Activated CD4-positive, alpha-beta T cell treated with anti-CD3 and anti-CD28 coated beads, Interleukin-2, amount 50 U/mL, for 16 hours (primary cell): Measurements from ENCODE around the gene DCUN1D3.

Experiments used
- DNase-seq: peaks from one replicate; pipeline ENCODE4 v3.0.0-alpha.2; 2020

Gene DCUN1D3

DNA sequence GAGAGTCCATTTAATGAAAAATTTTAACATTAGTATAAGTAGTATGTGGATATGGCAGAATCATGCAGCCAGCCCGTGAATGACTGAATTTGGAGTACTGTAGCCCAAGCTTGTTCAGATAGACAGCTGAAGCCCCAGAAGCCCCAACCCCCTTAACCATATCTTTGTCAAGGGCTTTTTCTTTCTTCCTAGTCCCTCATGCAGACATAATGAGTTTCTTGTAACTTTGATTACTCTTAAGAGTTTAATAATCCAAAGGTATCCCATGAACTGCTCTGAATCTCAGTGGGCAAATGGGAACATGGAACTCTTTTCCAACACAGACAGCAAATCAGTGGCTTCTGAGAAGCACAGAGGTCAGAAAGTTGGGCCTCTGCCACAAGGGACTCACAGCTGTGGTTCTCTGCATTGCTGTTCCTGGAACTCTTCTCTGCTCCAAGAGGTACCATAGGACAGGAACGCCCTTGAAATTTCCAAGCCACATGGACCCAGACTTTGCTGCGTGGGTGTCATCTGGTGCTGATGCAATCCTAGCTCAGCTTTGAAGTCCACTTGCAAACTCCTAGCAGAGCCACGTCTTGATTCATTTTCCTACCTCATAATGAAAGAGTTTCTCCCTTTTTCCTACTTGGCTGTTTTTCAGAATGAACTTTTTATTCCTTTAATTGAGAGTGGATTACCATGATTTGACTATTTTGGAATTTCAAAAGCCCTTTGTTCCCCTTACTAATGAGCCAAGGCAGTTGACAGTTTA, 18.5 kb upstream of the DCUN1D3 start:
- no peak for DNase-seq

DNA sequence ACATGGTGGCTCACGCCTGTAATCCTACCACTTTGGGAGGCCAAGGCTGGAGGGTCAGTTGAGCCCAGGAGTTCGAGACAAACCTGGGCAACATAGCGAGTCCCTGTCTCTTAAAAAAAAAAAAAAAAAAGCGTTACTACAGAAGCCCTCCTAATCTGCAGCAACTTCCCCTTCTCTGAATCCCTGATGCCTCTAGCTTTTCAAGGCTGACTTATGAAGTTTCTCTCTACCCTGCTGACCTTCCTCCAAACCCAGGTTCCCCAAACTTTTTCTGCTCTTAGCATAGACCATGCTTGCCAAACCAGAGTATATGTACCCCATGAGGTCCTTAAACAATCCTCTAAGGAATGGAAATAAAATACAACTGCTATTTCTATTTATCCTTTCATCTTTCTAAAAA, 16.8 kb upstream of the DCUN1D3 start:
- DNase-seq = no peak

DNA sequence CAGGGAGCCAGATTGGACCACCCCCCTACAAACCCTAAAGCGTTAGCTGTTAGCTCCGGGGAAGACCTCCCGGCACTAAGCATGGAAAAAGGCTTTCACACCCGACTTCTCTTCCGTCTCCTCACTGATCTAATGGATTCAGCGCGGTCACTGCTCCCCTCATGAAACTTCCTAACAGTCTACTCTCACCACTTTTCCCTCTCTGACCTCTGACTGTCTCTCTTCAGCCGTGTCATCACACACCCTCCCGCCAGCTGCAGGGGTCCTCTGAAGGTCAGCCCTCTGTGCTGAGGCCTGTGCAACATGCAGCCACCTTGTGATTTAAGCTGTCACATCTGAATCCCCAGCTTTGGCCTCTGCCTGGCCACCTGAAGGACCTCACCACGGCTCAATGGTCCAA, 16.1 kb upstream of the DCUN1D3 start:
- DNase-seq = no peak

DNA sequence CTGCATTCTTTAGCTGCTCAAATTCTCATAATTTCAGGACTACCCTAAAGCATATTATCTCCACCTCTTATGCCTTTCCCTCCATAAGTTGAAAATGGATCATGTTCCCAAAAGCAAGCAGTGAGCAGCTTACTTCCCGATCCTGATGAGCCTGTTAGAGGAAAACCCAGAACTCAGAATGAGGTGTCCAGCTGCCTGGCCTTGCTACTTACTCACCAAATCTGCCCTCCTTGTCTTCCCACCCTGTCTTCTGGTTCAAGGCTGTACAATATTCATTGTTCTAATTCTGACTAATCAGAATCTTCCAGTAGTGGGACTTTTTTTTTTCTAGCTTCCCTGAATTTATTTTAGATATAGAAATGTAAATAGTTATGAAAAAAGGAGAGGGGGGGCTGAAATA, 11.2 kb upstream of the DCUN1D3 start:
- no peak for DNase-seq

DNA sequence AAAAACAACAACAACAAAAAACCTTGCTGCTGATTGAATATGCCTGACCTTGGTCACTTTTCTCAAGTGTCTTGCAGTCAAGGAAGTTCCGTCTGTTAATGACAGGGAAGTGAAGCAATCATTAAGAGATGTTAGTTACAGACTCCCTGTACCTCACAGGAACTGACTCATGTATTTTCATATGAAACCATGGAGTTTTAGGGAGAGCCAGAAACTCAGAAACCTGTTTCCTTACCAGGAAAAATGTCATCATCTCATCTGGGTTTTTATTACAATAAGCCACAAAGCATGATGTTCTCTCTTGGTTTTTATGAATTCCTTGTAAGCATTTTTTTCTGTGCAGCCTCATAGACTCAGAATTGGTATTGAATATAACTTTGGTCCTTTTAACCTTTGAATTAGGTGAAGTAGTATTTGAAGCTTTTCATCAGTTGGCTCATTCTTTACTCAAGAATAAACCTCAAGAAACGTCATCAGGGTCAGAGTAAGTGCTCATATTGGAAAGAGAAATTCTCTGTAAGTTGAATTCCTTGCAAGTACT, 10.7 kb upstream of the DCUN1D3 start:
- DNase-seq = peak; percentile 71

DNA sequence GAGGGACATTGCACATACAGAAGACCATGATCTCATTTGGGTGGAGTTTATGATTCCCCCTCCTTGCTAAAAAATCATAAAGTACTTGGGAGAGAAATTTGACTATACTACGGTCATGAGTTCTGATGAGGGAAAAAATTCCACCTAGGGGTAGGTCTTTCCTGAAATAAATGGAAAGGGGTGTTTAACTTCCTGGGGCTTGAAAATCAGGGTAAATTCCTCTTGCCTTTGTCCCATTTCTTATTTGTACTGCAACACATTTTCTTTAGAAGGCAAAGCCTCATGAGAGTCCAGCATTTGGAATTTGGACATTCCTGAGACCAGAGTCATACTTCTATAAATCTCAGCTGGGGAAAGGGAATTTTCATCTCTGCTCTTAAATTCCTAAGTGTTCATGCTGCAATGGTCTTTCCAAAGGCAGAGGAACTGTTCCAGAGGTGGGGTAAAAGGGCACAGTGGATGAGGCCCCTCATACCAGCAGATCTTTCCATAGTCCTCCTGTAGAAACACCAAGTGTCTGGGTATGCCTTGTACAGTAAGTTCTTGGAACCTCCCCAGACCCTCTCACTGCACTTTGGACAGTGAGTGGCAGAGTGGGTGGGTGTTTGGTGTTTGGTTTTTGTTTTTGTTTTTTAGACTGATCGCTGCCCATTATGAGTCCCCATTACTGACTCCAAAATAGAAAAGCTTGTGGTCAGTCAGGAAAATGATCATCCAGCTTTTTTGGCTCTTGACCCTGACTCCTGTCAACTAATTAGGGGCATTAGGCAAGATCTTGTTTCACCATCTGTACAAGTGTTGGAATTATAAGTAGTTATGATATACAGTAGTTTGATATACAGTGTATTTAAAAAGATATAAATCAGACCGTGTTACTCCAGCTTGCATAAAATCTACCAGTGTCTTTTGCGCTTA, 6.4 kb upstream of the DCUN1D3 start:
- DNase-seq = no peak

DNA sequence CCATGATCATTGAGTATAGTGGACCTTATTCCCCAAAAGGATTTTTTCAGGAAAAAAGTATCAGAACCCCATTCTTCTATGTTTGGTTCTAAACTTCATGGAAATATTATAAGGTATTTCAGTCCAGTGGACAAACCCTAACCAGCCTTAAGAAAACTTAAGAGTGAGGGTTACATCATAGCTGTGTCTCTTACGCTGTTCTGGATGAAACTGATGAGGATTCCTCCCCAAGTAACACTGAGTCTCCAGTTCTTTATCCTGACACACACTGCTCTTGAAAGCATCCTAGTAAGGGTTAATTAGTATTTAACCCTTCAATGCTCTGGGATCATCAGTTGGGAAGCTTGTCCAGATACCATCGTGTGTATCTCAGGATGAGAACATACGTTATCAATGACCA, 5.4 kb upstream of the DCUN1D3 start:
- no peak for DNase-seq

DNA sequence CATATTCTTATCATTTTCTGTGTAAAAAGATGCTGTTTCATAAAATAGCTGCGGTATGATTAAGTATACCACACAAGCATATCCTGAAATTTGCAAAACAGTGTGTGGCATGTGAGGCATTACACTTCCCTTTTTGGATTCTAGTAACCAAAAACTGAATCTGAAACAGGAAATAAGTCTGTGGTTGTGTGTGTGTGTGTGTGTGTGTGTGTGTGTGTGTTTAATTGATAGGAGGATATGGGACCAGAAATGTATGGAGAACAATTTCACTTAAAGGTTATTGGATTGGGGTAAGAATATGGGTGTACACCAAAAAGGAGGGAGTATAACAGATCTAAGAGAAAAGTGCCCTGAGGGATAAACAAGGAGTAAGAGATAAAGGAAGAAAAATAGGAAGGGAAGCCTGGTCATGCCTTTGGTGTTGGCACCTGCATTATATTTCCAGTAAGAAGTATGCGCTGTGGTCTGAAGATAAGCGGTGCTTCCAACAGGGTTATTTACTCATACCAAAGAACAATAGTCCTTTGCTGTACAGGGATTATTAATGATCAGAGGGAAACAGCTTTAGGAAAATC, 4.4 kb upstream of the DCUN1D3 start:
- peak; percentile 69 for DNase-seq

DNA sequence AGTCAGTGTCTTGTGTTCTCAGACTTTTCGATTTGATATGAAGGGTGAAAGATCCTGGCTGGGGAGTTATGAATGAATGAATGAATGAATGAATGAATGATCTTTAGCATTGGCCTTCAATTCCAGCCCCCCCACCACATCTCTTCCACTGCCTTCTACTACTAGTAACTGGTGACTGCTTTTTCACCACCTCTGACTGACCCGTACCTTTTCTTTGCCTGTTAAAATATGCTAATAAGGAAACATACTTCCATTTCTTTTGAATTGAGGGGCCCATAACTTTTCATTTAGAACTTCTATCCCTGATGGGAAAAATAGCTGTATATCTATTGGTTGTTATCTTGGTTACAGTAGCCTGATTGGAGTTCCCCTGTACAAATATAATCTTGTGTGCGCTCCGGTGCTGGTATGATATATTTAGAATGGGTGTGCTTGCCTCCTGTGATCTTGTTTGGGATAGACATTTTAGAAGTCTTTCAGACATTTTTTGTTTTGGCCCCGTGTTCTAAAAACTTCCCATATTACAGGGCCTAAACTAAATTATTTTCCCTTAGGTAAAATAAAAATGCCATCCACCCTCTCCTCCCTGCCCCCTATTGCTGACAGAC, 3.8 kb upstream of the DCUN1D3 start:
- DNase-seq = no peak

DNA sequence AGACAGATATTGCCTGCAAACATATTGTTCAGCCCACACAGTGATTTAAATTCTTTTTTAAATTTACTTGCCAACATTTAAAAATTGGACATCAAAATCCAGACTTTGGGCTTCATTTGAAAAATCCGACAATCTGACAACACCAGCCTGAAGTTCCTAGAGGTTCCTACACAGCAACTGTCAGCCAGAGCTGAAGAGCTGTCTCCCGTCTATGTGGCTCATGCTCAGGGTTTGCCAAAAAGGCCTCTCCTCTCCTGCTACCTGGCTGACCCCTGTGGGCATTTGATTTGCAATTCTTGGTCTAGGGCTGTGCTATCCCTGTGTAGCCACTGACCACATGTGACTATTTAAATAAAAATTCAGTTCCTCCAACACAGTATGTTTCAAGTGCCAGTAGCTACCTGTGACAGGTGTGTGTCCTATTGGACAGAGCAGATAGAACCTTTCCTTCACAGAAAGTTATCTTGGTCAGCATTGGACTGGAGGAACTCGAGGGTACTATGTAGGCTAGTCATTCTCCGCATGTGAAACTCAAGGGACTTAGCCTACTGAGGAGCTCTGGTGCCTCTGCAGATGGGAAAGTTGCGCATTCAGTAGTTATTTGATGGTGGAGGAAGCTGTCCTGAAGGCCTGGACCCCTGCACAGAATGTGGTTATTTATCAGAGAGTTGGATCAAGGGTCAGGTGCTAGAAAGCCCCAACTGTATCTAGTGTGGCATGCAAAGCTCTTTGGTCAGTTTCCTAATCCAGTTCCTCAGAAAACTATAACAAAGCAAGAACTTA, 3.1 kb upstream of the DCUN1D3 start:
- DNase-seq = no peak

DNA sequence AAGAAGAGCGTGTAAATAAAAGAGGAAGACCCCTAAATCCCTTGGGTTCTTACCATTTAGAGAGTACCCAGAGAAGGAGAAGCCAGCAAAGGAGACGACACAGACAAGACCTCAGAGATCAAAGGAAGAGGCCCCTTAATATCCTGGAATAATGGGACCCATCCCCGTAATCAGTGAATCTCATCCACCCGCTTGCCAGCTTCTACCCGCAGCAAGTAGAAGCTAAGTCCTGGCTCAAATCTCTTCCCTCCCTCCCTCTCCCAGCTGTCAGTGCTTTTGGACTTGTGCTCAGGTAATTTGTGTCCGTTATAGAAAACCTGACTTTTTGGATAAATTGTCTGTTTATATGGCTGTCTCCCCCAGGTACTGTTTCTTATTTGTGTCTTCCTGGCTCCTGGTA, 2.3 kb upstream of the DCUN1D3 start:
- no peak for DNase-seq

DNA sequence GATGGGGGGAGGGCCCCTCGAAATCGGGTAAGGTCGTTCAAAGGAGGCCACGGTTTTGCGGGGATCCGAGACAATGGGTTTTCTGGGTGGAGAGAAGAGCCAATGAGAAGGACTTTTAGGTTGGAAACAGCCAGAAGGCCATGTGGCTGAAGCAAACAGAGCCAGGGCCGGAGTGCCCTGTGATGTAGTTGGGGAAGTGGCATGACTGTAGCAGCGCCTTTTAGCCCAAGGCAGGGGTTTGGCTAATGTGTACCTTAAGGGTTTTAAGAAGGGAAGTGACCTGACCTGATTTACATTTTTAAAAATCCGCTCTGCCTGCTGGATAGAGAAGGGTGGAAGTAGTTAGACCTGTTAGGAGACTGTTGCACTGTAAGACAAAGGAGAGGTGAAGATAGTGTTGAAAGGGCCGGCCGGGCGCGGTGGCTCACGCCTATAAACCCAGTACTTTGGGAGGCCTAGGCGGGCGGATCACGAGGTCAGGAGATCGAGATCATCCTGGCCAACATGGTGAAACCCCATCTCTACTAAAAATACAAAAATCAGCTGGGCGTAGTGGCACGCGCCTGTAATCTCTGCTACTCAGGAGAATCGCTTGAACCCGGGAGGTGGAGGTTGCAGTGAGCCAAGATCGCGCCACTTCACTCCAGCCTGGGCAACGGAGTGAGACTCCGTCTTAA, 1.4 kb upstream of the DCUN1D3 start:
- peak; percentile 34 for DNase-seq

DNA sequence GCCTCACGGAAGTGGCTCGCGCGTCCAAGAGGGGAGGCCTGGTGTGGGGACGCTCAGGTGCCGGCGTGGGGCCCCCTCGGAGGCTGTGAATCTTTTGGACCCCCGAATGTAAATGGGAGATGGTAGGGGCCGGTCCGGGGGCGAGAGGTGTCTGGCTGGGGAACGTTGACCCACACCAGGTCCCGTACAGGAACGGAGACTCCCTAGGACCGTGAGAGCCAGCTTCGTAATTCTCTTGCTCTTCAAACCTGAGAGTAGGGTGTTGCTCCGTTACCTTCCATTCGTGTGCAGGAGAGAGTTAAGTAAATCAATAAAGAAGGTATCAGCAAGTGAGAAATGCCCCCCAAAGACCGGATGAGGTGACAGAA, 894 bp upstream of the DCUN1D3 start:
- no peak for DNase-seq

DNA sequence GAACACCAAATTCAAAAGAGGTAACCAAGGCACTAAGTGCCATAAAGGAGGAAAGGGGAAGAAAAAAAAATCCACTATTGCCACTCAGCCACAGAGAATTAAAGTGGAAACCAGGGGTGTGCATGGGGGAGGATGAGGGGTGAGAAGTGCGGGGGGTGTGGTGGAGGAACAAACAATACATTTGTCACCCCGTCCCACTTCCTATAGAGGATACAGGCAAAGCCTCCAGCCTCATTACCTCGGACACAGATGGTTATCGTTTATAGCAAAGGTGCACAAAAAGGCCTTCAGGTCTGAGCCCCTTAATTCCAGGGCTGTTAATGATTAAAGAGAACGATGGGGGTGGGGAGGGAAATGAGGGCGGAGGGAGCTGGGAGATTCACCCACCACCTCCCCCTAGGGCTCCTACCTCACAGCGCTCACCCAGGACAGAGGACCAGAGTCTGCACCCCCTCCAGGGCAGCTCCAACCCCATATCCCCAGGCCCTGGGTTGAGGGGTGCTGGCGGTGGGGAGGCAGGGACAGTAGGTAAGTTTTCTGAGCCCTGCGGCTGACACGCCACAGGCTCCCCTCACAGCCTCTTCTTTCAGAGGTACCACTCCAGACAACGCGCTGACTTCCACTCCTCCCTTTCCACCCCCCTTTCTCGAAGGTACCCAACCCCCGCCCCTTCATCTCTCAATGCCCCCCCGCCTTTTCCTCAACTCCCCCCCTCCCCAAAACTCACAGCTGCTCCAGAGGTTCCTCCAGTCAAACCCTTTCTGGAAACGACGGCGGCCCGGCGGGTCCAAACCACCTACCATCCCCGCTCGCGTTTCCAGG, 470 bp downstream of the DCUN1D3 start:
- DNase-seq = no peak

DNA sequence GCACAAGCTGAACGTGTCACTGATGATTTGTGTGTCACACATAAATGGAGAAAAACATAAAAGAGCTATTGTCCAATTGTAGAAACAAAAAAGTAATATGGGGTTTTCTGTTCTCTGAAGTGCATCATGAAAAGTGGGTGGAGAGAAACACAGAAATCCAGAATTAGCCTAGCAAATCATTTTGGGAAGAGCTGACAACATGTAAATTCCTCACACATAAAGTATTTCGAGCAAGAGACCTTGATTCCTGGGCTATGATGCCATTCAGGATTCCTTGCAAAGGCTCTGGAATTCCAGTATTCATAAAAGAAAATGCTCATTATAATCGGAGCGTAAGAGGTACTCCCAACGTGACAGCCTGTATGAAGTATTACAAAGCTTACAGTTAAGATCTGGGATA, 1.1 kb downstream of the DCUN1D3 start:
- no peak for DNase-seq

DNA sequence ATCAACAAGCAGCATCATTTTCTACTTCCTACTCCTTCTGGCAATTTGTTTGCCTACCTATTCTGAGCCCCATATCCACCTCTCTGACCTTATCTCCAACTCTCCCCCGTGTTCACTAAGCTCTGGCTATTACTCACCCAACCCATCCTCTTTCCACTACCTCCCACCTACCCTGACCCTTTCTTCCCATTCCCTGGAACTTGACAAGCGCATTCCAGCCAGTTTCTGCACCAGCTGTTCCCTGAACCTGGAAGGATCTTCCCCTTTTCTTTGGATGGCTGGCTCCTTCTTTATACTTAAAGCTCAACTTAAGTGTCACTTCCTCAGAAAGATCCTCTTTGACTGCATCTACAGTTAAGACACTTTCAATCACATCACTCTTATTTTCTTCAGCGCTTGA, 2.2 kb downstream of the DCUN1D3 start:
- no peak for DNase-seq

DNA sequence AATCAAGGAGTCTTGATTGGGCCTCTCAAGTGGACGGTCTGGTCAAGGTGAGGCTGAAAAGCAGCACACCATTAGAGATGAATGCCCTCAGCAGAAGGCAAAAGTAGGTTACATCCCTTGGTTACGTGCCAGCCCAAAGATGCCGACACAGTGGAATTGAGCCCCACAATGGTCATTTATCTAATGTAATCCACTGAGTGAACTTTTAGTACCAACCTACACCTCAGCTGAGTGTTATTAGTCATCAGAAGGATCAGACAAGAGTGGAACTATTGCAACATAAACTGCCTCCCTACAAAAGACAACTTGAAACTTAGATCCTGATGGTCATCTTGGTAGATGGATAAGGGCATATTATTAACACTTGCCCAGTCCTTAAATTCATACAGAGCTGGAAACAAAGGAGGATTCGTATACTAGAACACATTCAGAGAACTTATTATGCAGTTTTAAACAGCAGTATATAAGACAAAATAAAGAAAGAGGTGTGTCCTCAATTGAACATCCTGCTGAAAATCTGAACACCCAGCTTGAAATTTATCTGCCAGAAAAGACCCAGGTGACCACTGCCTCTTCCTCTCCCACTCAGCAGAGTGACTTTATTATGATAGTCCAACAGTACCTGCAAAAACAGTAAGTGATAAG, 2.8 kb downstream of the DCUN1D3 start:
- DNase-seq = no peak

DNA sequence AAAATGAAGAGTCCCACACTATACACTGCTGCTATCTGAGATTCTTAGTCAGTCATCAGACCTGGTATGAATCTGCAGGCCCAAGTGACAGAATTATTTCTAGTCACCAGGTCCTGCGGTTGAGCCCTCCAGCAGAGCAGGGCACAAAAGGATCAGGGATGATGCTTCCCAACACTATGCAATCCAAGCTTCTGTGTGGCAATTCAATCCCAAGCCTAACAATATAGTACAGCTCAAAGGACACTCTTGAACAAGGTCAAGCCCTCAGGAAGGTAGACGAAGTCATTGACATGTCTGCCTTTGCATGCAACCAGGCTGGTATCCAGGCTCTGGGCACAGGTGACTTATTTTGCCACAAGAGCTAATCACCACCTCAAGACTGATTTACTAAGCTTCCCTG, 5.8 kb downstream of the DCUN1D3 start:
- no peak for DNase-seq

DNA sequence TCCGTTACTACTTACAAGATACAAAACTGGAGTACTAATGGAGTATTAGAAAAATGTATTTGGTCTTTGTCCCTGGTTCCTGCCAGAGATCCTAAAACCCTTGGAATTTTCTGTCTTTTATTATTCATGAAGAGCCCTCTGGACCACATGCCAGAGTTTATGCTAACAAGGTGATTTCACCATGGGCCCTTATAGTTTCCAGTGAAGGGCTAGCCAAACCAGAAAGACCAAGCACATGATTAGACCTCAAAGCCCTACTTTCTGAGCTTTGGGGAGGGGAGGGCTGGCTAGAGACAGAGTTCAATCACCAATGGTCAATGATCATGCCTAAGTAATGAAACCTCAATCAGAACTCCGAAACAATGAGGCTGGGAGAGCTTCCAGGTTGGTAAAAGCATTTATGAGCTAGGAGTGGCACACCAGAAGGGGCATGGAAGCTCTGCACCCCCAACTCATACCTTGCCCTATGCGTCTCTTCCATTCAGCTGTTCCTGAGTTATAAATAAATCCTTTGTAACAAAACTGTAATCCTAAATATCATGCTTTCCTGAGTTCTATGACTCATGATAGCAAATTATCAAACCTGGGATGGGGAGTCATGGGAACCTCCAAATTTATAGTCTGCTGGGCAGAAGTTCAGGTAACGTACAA, 10.4 kb downstream of the DCUN1D3 start:
- no peak for DNase-seq

DNA sequence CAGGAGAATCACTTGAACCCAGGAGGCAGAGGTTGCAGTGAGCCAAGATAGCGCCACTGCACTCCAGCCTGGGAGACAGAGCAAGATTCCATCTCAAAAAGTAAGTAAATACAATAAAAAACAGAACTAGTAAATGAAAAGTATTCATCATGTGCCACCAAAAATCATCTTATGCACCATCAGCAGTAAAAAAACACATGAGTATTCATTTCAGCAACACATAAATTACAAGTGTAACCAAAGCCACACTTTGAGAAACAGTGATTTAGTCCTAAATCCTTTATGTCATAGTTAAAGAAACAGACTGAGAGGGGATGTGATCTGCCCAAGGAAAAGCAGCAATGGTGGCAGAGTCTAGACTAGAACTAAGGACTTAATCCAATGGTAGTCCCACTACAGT, 13.0 kb downstream of the DCUN1D3 start:
- no peak for DNase-seq
